Gastroesophageal sphincter (tissue), 3 donors: Measurements from ENCODE around the gene AADACL2.

Source experiments
- POLR2A ChIP-seq, 2 donors: fragments of 450-650 bp; IDR thresholded peaks; one replicate each; pipeline ENCODE4 v1.6.1; 2017; ENCODE audit warnings: antibody characterized with exemption in 2 of 2, mild to moderate bottlenecking in 2 of 2, moderate library complexity in 1 of 2
- POLR2AphosphoS5 ChIP-seq: sonication (generic); formaldehyde crosslinking; IDR thresholded peaks from one replicate; pipeline ENCODE4 v1.6.1; 2017; ENCODE audit warnings: antibody characterized with exemption
- TF ChIP-seq, protein P1 (sequence below), 4 experiments: fragments of 200-600 bp in 2 of 4; fragments of 450-650 bp in 2 of 4; sonication (generic) in 1 of 4; IDR thresholded peaks; one replicate each; pipeline ENCODE4 v1.5.1; 2017 to 2019; ENCODE audit warnings: antibody characterized with exemption in 4 of 4, mild to moderate bottlenecking in 2 of 4, moderate library complexity in 2 of 4

DNA sequence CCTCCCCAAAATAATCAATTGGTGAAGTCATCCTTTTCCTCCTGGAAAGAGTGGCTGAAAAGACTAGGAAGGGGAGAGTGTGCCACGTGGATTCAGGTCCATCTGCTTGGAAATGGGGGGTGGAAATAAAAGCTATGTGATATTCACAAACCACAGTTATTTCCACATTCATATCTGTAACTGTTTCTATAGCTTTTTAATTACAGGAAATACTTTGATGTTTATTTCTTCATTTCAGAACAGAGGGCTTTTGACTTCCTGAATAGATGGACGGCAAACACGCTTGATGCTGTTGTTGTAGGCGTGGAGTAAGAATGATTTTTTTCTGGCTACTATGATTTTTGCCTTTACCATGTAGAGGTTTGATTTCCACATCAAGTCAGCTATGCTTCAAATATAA lies 10.1 kb downstream of the AADACL2 start:
- TF ChIP-seq, protein P1, sequence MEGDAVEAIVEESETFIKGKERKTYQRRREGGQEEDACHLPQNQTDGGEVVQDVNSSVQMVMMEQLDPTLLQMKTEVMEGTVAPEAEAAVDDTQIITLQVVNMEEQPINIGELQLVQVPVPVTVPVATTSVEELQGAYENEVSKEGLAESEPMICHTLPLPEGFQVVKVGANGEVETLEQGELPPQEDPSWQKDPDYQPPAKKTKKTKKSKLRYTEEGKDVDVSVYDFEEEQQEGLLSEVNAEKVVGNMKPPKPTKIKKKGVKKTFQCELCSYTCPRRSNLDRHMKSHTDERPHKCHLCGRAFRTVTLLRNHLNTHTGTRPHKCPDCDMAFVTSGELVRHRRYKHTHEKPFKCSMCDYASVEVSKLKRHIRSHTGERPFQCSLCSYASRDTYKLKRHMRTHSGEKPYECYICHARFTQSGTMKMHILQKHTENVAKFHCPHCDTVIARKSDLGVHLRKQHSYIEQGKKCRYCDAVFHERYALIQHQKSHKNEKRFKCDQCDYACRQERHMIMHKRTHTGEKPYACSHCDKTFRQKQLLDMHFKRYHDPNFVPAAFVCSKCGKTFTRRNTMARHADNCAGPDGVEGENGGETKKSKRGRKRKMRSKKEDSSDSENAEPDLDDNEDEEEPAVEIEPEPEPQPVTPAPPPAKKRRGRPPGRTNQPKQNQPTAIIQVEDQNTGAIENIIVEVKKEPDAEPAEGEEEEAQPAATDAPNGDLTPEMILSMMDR (IDR thresholded peaks at IDR 0.05), result no peak
- TF ChIP-seq POLR2A (IDR thresholded peaks at IDR 0.05) (no peak), POLR2AphosphoS5 (no peak)
